HG03460 (cell line): ENCODE data around the gene EIF3I.

Experiments used
- ATAC-seq: cut with Tn5 transposase; IDR thresholded peaks from one replicate; pipeline ENCODE4 v1.9.1; 2021; ENCODE audit not compliant: unreplicated experiment

Gene EIF3I

DNA sequence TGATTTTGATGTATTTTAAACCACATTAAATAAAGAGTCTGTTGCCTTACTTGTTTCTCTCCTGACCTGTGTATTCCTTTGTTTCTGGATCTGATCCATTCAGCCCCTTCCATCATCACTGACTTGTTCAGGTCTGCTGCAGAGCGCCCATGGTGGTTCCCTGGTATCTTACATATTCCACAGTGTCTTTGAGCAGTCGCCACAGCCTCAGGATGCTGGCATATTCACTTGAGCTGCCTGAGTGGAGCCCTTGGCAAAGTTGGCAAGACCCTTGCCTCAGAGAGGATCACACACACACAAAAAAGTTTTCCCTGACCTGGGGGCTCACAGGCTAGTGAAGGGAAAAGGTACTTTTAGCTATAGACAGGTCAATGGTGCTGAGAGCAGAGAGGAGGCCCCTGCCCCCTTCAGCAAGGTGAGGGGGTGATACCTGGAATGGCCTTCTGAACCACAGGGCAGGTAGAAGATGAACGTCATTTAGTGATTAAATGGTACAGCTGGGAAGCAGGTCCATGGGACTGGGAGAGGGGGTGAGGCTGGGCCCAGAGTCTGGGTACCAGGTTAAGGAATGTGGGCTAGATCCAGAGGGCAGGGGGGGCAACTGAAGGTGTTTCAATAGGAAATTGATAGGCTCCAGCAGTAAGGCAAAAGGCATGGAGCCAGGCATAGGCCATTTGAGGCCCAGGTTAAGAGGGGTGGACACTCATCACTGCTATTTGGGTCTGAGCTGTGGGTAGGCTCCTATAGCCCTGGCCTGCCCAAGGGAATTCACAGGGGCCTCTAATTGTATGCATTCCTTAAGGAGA, 23.8 kb upstream of the EIF3I start:
- ATAC-seq: no peak

- ATAC-seq: no peak
Observed at GRCh38 chr1:32199043-32199716, 23.0 kb upstream of the EIF3I start.

DNA sequence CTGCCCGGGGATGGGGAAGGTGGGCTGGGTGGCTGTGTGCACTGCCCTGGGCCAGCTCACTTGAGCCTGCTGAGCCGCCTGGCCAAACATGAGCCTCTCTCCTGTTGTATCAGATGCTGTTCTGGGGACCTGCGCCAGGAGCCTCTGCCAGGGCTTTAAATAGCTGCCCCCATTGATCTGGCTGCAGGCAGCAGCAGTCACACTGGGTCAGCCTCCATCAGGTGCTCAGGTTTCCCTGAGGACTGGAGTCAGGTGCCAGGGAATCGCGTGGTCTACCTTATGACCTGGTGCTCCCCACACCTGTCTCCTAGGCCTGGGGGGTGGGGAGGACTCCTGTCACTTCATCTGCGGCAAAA, 22.5 kb upstream of the EIF3I start:
- no peak for ATAC-seq

GRCh38 chr1:32200226-32201010, 21.8 kb upstream of the EIF3I start, which contains the start of gene CCDC28B:
Gene CCDC28B (plus strand): TSS chr1:32200595. CDS start chr1:32201936, 1,341 bp downstream.
- ATAC-seq: no peak

- peak; percentile 34 for ATAC-seq
Observed at GRCh38 chr1:32201011-32201855, 21.0 kb upstream of the EIF3I start.

- no peak for ATAC-seq
Observed at GRCh38 chr1:32204943-32205361, 17.3 kb upstream of the EIF3I start.

GRCh38 chr1:32205401-32206370, 16.5 kb upstream of the EIF3I start, which contains the start of gene IQCC:
Gene IQCC (plus strand): TSS chr1:32205671. CDS start chr1:32205682, 11 bp downstream.
- no peak for ATAC-seq

DNA sequence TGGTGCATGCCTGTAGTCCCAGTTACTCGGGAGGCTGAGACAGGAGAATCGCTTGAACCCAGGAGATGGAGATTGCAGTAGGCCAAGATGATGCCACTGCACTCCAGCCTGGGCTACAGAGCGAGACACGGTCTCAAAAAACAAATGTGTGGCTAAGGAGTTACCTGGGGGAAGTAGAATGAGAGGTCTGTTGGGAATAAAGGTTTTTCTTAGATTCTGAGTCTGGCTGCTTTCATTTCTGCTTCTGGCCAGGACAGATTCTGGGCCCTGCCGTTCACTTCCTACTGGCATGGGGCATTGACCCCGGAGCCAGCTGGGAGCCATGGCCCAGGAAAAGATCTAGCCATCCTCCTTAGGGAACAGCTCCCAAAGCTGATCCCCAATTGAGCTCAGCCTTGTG, 13.7 kb upstream of the EIF3I start:
- ATAC-seq: no peak

- no peak for ATAC-seq
Observed at GRCh38 chr1:32208891-32209328, 13.3 kb upstream of the EIF3I start, which contains the start of gene DCDC2B. Gene DCDC2B (plus strand): TSS chr1:32209089. CDS start chr1:32209094, 5 bp downstream.

- no peak for ATAC-seq
Observed at GRCh38 chr1:32215629-32216480, 6.4 kb upstream of the EIF3I start.

DNA sequence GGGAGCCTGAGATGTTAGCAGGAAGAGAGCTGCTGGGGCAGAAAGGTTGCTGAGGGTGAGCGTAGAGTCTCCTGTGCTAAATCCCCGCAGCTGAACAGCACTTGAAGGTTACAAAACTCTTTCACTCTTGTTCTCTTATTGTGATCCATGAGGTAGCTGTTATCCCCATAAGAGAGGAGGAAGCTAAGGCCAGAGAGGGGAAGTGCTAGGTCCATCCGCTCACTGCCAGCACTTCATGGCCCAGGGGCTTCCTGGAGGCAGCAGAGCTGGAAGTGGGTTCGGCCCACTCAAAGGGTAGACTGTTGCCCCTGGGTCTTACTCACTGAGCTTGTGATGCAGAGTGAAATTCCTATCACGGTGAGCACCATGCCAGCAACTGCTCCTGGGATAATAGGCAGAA, 5.6 kb upstream of the EIF3I start:
- ATAC-seq: no peak

GRCh38 chr1:32219022-32219421, 3.2 kb upstream of the EIF3I start:
- ATAC-seq: no peak

DNA sequence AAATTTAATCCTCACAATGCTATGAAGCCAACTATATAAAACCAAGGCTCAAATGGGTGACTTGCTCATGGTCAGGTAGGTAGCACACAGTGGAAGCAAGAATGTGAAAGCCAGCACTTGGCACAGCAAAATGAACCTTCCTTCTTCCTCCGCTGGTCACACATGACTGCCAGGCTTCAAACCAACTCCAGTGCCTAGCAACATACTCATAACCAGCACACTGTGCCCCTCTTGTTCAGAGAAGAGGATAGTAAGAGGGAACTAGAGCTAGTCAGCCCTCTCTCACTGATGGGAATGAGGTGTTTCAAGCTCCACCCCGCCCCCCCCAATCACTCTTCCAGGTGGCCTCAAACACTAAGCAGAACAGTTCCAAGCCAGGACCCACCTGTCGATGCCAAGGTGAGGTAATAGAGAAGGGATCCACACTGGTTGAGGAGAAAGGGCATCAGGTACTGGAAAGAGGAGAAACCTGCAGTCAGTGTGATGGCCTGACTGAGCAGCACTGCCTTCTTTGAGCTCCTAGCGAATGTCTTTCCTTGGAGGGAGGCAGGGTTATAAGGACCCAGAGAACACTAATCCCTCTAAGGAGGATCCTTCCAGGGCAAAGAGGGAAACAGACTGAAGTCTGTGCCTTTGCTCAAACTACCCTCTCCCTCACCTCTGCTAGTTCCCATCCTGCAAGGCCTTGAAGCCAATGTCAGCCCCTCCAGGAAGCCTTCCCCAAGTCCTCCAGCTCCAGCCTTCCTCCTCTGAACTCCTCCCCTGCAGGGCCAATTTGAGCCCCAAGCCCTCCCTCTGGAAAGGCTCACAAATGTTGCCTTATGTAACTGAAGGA, 1.2 kb upstream of the EIF3I start:
- ATAC-seq: no peak

- no peak for ATAC-seq
Observed at GRCh38 chr1:32221581-32221979, 627 bp upstream of the EIF3I start.

DNA sequence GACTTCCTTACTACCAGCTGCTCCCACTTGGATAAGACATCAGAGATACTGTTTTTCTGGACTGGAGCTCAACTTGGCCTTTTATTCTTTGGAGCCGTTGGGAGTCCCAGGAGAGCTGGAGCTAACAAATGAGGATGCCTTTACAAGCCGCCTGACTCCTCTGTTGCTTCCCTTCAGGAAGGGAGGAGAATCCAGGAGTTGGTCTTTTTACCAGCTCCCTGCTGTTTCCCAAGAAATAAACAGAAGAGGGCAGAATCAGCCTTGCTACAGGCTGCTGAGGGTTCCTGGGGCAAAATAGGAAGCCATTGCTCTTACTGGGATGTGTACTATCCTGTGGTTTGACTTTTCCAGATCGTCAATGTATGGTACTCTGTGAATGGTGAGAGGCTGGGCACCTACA, 1.5 kb downstream of the EIF3I start:
- ATAC-seq: no peak

GRCh38 chr1:32224285-32224684, 2.1 kb downstream of the EIF3I start:
- ATAC-seq: no peak

DNA sequence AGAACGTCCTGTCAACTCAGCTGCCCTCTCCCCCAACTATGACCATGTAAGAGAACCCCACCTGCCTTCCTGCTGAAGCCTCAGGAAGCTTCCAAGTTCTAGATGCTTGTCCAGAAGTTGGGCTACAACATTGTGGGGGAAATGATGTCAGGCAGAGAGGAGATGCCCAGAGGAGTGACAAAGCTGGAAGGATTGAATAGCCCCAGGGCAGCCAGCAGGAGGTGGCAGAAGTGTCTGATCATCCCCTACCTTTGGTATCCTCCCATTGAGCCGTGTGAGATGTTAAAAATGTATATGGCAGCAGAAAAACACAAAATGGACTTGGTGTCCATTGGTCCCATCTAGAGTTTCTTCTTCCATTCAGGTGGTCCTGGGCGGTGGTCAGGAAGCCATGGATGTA, 6.6 kb downstream of the EIF3I start:
- no peak for ATAC-seq
